Vagina (tissue), 2 donors: ENCODE data around the gene C15orf40. TPM values are rescaled to one million over a fixed set of nuclear protein-coding genes. Genes with fewer than 3 reads are reported as not detected.

Experiments
- DNase-seq, 2 donors: peaks; one replicate each; pipeline ENCODE4 v3.0.0-alpha.2; 2017; ENCODE audit errors: extremely low spot score in 2 of 2
- H3K27ac ChIP-seq: fragments of 200-600 bp; sonication (generic); one replicate; pipeline ENCODE4 v1.5.1; 2019
- H3K27me3 ChIP-seq: fragments of 200-600 bp; sonication (generic); one replicate; pipeline ENCODE4 v1.5.1; 2019
- H3K36me3 ChIP-seq, 2 donors: fragments of 200-600 bp; sonication (generic); one replicate each; pipeline ENCODE4 v1.5.1; 2017 to 2019
- H3K4me1 ChIP-seq: fragments of 200-600 bp; sonication (generic); one replicate; pipeline ENCODE4 v1.5.1; 2019
- H3K4me3 ChIP-seq, 2 donors: fragments of 200-600 bp; sonication (generic); 1 replicate in 1 of 2; 2 replicates in 1 of 2; pipeline ENCODE4 v1.5.1; 2016 to 2019
- H3K9me3 ChIP-seq: fragments of 200-600 bp; sonication (generic); one replicate; pipeline ENCODE4 v1.5.1; 2019
- POLR2A ChIP-seq, 2 donors: fragments of 450-650 bp; IDR thresholded peaks; one replicate each; pipeline ENCODE4 v1.6.1; 2017; ENCODE audit warnings: antibody characterized with exemption in 2 of 2, mild to moderate bottlenecking in 2 of 2, moderate library complexity in 2 of 2
- POLR2AphosphoS5 ChIP-seq, 2 donors: sonication (generic); formaldehyde crosslinking; IDR thresholded peaks; one replicate each; pipeline ENCODE4 v1.9.0; 2017; ENCODE audit warnings: antibody characterized with exemption in 2 of 2, mild to moderate bottlenecking in 2 of 2, low read depth in 1 of 2; ENCODE audit not compliant: insufficient read depth in 1 of 2
- intact Hi-C: fragments of 100-400 bp; cut with DNase I; formaldehyde crosslinking; loops from one replicate; pipeline ENCODE4 v1.15.1; 2023
- total RNA-seq: library from RNA; depleted of rRNA; stranded (reverse); fragments of >200 nt; gene quantifications from one replicate; pipeline ENCODE4 v1.2.3, GENCODE V29; 2016
- TF ChIP-seq, protein P1 (sequence below), 3 experiments: fragments of 450-650 bp in 2 of 3; fragments of 200-600 bp in 1 of 3; sonication (generic) in 1 of 3; IDR thresholded peaks; one replicate each; pipeline ENCODE4 v1.5.1; 2017 to 2019; ENCODE audit warnings: antibody characterized with exemption in 3 of 3, mild to moderate bottlenecking in 2 of 3, moderate library complexity in 2 of 3

Gene C15orf40
- total RNA-seq, 1 donor from 2014 or later, result 6.9 TPM

DNA sequence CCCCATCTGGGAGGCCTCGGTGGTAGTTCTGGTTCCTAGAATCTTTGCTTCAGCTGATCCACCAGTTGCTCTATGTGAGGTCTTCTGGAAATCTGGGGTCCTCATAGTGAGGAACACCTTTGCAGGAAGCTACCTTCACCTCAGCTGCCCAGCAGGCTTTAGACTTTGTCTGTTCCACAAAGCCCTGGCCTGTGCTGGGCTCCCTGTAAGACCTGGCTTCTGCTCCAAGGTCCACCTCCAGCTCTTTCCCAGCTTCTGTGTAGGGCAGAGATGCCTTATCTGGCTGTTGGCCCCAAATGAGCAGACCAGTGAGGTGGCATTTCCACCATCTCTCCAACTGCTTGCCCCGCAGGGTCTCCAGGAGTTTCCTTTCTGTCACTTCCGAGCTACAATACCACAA, 50.7 kb downstream of the C15orf40 start:
- no peaks in the 10 kb centered on the region for H3K27me3 ChIP-seq
- intact Hi-C loops, result no loop called here
- H3K27ac ChIP-seq, result no peak overlapping the region
- no peaks in the 10 kb centered on the region for H3K4me1 ChIP-seq
- no peak overlapping the region for H3K4me3 ChIP-seq
- no peaks in the 10 kb centered on the region for H3K36me3 ChIP-seq
- no peaks in the 10 kb centered on the region for H3K9me3 ChIP-seq
- TF ChIP-seq POLR2AphosphoS5 (IDR thresholded peaks at IDR 0.05; ENCODE audit: insufficient read depth in 1 of 2, low read depth in 1 of 2) (no peak), POLR2A (IDR thresholded peaks at IDR 0.05) (no peak)
- TF ChIP-seq, protein P1, sequence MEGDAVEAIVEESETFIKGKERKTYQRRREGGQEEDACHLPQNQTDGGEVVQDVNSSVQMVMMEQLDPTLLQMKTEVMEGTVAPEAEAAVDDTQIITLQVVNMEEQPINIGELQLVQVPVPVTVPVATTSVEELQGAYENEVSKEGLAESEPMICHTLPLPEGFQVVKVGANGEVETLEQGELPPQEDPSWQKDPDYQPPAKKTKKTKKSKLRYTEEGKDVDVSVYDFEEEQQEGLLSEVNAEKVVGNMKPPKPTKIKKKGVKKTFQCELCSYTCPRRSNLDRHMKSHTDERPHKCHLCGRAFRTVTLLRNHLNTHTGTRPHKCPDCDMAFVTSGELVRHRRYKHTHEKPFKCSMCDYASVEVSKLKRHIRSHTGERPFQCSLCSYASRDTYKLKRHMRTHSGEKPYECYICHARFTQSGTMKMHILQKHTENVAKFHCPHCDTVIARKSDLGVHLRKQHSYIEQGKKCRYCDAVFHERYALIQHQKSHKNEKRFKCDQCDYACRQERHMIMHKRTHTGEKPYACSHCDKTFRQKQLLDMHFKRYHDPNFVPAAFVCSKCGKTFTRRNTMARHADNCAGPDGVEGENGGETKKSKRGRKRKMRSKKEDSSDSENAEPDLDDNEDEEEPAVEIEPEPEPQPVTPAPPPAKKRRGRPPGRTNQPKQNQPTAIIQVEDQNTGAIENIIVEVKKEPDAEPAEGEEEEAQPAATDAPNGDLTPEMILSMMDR (IDR thresholded peaks at IDR 0.05), result no peak
- DNase-seq, result no peak

DNA sequence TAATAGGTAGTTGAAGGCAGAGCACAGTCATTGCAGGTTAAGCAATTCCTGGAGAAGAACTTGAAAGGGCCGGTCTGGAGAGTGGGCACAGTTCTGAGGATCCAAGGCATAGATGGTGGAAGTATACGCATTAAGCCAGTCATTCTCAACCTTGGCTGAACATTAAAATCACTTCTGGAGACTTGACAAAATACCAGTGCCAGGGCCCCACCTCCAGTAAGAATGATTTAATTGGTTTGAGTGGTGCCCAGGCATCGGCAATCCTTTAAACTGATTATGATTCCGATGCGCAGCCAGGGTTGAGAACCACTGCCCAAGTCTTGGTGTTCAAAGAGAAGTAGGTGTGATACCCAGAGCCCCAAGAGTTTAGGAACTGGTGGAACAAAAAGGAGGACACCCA, 52.0 kb downstream of the C15orf40 start:
- no peak for TF ChIP-seq POLR2AphosphoS5 (IDR thresholded peaks at IDR 0.05; ENCODE audit: insufficient read depth in 1 of 2, low read depth in 1 of 2)
- TF ChIP-seq POLR2A (IDR thresholded peaks at IDR 0.05), result no peak
- TF ChIP-seq, protein P1 (IDR thresholded peaks at IDR 0.05), result no peak
- no peak for DNase-seq
- Histone ChIP-seq H3K4me3 (no peak overlapping the region), H3K9me3 (no peaks in the 10 kb centered on the region), H3K4me1 (no peaks in the 10 kb centered on the region), H3K27me3 (no peaks in the 10 kb centered on the region), H3K36me3 (no peaks in the 10 kb centered on the region), H3K27ac (no peak overlapping the region)
- intact Hi-C loops, result no loop called here

DNA sequence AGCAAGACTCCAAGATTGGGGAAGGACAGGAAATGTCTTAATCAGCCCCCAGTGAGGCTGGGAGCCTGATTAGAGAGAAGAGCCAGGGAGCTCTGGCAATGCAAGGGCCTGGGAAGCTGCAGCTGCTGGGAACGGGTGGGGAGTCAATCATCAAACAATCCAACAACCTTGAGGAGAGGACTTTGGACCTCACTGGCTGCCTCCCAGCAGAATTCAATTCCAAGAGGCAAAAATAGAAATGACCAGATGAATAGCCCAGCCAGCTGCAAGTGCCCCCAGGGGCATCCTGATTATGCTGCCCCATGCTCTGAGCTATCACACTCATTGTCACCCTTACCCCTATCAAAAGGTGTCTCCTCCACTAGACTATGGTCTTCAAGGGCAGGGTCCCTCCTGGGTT, 52.8 kb downstream of the C15orf40 start:
- Histone ChIP-seq H3K27me3 (no peaks in the 10 kb centered on the region), H3K4me3 (no peak overlapping the region), H3K27ac (no peak overlapping the region), H3K36me3 (no peaks in the 10 kb centered on the region), H3K9me3 (no peaks in the 10 kb centered on the region), H3K4me1 (no peaks in the 10 kb centered on the region)
- TF ChIP-seq, protein P1 (IDR thresholded peaks at IDR 0.05), result no peak
- TF ChIP-seq POLR2AphosphoS5 (IDR thresholded peaks at IDR 0.05; ENCODE audit: insufficient read depth in 1 of 2, low read depth in 1 of 2) (no peak), POLR2A (IDR thresholded peaks at IDR 0.05) (no peak)
- intact Hi-C loops, result no loop called here
- DNase-seq, result no peak

DNA sequence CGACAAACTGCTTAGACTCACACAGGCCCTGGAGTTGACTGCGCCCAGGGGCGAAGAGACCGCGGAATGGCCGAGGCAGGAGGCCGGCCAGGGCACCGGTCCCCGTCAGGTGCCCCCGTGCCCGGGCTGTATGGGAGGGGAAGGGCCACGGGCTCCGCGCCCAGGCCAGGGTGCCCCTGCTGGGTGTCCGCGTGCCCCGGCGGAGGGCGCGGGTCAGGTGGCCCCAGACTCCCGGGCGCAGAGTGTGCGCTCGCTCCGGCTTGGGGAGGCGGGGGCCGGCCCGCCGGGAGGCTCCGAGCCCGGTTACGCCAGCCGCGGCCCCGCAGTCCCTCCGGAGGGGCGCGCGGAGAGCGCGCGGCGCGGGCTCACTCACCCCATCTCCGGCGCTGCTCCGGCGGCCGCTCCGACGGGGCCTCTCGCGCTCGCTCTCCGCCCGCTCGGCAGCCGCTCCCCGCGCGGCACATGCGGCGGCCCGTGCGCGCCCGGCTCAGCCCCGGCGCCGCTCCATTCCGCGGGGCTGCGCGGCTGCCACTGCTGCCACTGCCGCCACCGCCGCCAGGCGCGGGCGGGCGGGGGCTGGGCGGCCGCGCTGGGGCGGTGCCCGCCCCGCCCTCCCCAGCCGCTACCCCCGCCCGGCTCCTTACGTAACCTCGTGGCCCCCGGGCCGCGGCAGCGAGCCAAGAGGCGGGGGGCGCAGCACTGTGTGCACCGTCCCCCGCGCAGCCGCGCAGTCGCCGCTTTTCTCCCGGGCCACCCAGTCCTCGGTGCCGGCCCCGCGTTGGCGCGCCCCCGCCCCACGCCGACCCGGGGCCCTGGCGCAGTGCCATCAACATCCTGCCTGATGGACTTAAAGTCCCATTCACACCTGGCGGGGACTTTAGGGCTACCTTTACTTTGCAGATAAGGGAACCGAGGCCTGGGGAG, 59.0 kb downstream of the C15orf40 start, which contains the start of gene HOMER2:
Gene HOMER2, minus strand, starts transcription at position 563 of the 924 bp plus-strand sequence. Its CDS starts 185 bp downstream, at position 378.
- intact Hi-C loops, result no loop called here
- Histone ChIP-seq H3K4me3 (peak within 1 kb of the TSS; percentile 47 to 51), H3K9me3 (no peaks in the 10 kb centered on the region), H3K27ac (no peak within 1 kb of the TSS), H3K36me3 (no peaks in the 10 kb centered on the region), H3K4me1 (peaks cover 14% of the 10 kb centered on the region), H3K27me3 (no peaks in the 10 kb centered on the region)
- no peak for TF ChIP-seq POLR2A (IDR thresholded peaks at IDR 0.05)
- TF ChIP-seq POLR2AphosphoS5 (IDR thresholded peaks at IDR 0.05; ENCODE audit: insufficient read depth in 1 of 2, low read depth in 1 of 2), result no peak
- TF ChIP-seq, protein P1 (IDR thresholded peaks at IDR 0.05), result no peak
- no peak for DNase-seq
